Spleen (tissue), 7 donors: ENCODE data around the gene CASP8AP2.

Source experiments
- POLR2A ChIP-seq, 3 donors: fragments of 450-650 bp; IDR thresholded peaks; one replicate each; pipeline ENCODE4 v1.5.1; 2017; ENCODE audit warnings: antibody characterized with exemption in 3 of 3, mild to moderate bottlenecking in 1 of 3
- TF ChIP-seq, protein P1 (sequence below), 11 experiments: fragments of 200-600 bp in 7 of 11; fragments of 450-650 bp in 4 of 11; sonication (generic) in 4 of 11; IDR thresholded peaks in 8 of 11; conservative IDR thresholded peaks in 3 of 11; 1 replicate in 7 of 11; 2 replicates in 4 of 11; pipeline versions ENCODE4 v1.4.0 to v1.8.0; 2016 to 2021; ENCODE audit warnings: antibody characterized with exemption in 11 of 11, inconsistent platforms in 4 of 11, mild to moderate bottlenecking in 1 of 11
- donor health status: DM: no; HTN: no; CAD: no; lungs with moderate emphysema.
- donor health status: DM: no; HTN: no; CAD: no.
- donor health status: DM: no; HTN: no; CAD: no.

DNA sequence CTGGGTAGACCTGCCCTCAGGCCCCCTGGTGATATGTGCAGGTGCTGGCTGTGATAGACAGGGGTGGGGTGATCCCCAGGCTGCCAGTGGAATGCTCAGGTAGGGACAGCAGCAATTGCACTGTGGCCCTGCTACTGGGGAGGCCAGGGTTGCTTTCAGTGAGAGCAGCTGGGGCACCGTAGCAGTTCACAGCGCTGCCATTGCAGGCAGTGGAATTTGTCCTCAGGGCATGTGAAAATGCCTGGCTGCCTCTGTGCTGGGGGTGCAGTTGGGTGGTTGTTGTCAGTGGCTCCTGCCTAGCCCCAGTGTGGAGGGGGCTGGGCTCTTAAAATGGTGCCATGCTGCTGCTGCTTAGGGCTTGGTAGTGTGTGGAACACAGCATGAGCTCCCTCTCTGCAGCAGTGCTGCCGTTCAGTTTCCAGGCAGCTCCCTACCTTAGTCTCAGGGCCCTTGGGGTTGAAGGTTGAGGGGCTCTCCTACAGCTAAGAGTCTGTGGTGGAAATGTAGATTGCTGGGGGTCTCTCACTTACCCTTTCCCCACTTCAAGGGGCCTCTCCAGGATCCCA lies 88.2 kb downstream of the CASP8AP2 start:
- TF ChIP-seq, protein P1, sequence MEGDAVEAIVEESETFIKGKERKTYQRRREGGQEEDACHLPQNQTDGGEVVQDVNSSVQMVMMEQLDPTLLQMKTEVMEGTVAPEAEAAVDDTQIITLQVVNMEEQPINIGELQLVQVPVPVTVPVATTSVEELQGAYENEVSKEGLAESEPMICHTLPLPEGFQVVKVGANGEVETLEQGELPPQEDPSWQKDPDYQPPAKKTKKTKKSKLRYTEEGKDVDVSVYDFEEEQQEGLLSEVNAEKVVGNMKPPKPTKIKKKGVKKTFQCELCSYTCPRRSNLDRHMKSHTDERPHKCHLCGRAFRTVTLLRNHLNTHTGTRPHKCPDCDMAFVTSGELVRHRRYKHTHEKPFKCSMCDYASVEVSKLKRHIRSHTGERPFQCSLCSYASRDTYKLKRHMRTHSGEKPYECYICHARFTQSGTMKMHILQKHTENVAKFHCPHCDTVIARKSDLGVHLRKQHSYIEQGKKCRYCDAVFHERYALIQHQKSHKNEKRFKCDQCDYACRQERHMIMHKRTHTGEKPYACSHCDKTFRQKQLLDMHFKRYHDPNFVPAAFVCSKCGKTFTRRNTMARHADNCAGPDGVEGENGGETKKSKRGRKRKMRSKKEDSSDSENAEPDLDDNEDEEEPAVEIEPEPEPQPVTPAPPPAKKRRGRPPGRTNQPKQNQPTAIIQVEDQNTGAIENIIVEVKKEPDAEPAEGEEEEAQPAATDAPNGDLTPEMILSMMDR (IDR thresholded peaks at IDR 0.05 in 8 of 11, conservative IDR thresholded peaks at IDR 0.05 in 3 of 11): no peak
- no peak for TF ChIP-seq POLR2A (IDR thresholded peaks at IDR 0.05)
